HG03457 (cell line): Measurements from ENCODE around the gene TRABD2B.

Source experiments
- ATAC-seq: cut with Tn5 transposase; IDR thresholded peaks from one replicate; pipeline ENCODE4 v1.9.1; 2021; ENCODE audit warnings: moderate number of reproducible peaks; ENCODE audit not compliant: unreplicated experiment

The TRABD2B gene

DNA sequence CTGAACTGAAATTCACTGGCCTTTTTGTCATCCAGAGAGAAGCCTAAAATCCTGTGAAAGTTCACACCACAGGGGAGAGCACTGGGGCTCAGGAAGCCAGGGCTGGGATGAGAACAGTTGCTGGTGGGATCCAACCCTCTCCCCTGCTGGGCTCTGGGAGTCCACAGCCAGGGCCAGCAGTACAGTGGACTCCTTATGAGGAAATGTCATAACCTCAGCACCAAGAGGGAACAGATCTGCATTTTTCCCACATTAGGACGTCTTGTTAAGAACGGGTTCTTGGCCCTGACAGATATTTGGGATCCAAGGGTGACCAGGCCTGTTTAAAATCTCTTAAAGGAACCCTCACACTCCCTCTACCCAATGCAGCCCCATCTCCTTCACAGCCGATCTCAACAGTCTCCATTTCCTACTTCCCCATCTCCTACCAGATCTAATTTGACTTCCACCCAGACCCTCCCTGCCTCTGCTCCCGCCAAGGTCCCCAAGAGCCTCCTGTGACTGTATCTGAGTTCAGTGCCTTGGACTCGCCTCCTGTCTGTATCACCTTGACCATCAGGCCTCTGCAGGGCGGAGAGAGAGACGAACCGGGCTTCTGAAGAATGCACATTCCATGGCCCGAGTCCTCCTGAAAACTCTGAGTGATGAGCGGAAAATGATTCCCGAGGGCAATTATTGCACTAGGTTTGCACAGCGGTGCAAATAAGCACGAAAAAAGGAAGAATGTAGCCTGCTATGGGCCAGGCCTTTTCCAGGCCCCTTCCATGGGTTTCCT lies 159.9 kb downstream of the TRABD2B start:
- no peak for ATAC-seq

DNA sequence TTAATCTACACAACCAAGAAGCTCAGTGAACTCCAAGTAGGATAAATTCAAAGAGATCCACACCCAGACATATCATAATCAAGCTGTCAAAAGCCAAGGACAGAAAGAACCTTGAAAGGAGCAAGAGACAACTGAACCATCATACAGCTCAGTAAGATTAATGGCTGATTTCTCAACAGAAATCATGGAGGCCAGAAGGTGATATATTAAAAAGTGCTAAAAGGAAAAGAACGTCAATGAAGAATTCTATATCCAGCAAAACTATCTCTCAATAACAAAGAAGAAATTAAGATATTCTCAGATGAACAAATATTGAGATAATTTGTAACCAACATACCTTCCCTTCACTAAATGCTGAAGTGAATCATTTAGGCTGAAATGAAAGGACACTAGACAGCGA lies 161.8 kb downstream of the TRABD2B start:
- no peak for ATAC-seq

DNA sequence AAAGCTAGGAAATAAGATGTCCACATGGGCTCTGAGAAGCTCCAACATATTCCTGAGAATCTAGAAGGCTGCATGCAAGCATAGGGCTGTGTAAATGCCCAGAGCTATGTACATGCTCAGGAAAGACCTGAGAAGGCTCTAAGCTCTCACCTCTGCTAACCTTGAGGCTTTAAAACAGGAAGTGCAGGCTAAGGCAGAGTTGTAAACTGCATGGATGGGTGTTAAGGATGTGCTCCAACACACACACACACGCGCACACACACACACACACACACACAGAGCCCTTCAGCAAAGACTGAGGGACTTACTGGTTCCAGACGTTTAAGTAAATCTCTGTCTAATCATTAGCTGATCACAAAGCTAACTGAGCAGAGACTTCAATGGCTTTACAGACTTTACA lies 162.9 kb downstream of the TRABD2B start:
- ATAC-seq: no peak

GRCh38 chr1:47830641-47831333 lies 166.4 kb downstream of the TRABD2B start:
- ATAC-seq: no peak

- no peak for ATAC-seq
Observed at GRCh38 chr1:47830021-47830420, 167.2 kb downstream of the TRABD2B start.

DNA sequence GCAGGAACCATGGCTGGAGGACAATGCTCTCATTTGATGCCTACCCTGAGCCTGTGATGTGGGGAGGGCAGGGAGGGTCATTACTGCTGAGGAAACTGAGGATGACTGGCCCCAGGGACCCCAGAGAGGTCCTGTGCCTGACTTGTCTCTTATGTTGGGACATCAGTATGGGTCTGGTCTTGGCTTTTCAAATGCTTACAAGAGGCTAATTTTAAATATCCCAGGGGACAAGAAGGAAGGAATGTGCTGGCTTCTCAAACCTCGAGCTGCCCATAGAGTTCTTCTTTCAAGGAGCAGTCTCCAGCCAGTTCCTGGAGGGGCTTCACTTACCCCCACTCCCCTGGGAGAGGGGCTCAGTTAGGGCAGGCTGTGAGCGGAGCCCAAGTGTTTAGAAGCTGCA lies 168.2 kb downstream of the TRABD2B start:
- ATAC-seq: no peak

DNA sequence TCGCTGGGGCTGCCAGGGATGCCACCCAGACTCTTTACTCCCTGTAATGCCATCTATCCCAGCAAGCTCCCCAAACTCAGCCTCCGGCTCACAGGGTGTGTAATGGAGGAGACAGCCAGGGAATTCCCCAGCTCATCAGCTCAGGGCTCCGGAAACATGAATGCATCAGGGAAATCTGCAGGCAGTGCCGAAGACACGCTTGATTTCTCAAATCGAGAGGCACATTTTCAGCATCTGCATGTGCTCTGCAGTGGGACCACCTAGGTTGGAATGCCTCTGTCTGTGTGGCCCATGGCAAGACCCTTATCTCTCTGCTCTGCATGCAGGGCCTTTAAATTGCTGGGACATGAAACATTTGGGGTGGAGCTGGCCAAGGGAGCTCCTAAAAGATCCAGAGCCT lies 170.1 kb downstream of the TRABD2B start:
- no peak for ATAC-seq

- no peak for ATAC-seq
Observed at GRCh38 chr1:47824716-47825115, 172.5 kb downstream of the TRABD2B start.

DNA sequence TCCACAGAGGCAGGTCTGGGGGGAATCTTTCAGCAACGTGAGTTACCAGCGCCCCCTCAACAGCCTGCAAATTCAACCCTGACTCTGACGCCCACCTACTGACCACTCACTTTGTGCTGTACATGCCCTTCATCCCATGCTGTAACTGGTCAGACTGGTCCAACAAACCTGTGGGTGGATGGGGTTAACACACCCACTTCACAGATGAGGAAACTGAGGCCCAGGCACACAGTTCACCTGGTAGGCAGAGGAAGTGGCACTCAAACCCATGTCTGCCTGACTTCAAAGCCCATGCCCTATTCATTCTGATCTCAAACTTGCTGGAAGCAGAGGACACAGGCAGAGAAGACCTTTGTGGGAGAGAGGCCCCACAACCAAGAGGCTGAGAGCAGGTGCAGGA lies 172.9 kb downstream of the TRABD2B start:
- ATAC-seq: no peak

GRCh38 chr1:47823040-47823808 lies 174.0 kb downstream of the TRABD2B start:
- no peak for ATAC-seq

GRCh38 chr1:47821760-47822159 lies 175.4 kb downstream of the TRABD2B start:
- ATAC-seq: no peak

- ATAC-seq: no peak
Observed at GRCh38 chr1:47819574-47819888, 177.7 kb downstream of the TRABD2B start.

DNA sequence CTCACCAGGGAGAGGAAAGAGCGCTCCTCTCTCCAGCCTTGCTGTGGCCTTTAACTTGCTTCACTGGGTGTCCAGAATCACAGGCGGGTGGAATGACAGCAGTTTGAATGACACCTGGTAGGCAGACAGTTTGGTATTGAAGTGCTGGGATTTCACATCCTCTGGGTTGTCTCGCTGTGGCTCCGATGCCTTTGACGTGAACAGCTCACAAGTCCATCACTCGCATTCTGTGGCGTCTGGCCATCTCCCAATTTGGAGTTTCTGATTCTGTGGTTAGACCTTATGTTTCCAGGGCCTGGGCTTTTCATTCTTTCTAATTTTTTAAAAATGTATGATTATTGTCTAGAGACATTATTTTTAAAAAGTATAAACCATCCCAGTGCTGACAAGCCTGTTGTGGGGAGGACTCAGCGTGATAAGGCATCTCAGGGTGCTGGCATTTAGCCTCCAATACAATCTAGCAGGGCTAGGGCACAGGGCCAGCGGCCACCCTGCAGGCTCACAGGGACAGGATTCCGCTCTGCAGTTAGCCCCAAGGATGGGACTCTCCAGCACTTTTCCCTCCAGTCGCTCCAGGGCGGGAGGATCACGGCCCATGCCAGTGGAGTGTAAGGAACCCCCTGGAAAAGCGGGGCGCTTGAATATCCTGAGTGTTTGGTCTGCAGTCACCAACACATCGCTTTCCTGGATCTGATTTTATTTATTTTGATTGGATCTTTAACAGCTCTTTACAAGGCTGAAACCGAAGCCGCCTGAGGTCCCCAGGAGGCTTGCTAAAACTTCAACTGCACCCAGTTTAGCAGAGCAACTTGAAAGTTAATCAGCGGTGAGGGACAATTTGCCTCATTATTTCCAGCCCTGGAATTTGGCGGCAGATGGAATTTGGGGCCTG lies 178.3 kb downstream of the TRABD2B start:
- ATAC-seq: no peak

- no peak for ATAC-seq
Observed at GRCh38 chr1:47817861-47818260, 179.3 kb downstream of the TRABD2B start.

DNA sequence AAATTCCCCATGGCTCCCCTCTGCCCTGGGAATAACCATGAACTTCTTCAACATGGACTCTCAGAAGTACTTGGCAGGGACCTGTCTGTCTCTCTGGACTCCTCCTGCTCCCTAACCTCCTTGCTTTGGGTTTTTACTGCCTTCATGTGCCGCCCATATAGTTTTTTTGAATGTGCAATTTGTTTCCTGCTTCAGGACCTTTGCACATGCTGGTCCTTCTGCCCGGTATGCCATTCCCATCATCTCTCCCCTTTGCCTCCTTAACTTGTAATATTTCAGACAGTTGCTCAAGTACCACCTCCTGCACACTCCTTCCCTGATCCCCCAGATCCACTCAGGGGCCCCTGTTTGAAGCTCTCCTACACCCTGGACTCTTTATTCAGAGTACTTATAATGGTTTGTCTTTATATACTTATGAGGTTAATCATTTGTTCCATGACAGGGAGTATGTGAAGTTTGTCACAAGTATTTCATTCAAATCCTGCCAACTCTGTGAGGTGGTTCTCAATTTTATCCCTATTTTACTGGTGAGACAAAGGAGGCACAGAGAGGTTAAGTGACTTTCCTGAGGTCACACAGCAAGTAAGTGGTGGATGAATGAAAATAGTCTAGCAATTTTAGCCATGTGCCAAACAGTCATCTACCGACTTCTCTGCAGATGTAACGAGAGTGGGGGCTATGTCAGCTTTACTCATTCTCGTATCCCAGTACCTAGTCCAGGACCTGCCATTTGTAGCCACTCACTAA lies 180.7 kb downstream of the TRABD2B start:
- ATAC-seq: no peak

- ATAC-seq: no peak
Observed at GRCh38 chr1:47814612-47815395, 182.4 kb downstream of the TRABD2B start.

GRCh38 chr1:47813970-47814369 lies 183.2 kb downstream of the TRABD2B start:
- ATAC-seq: no peak

GRCh38 chr1:47812904-47813514 lies 184.2 kb downstream of the TRABD2B start:
- ATAC-seq: no peak
